ENCODE measurements around the gene UTRN. TPM values are rescaled to one million over a fixed set of nuclear protein-coding genes. Genes with fewer than 3 reads are reported as not detected.

Gene UTRN
- 100 to 1,000 TPM; 174 to 219 TPM for total RNA-seq

DNA sequence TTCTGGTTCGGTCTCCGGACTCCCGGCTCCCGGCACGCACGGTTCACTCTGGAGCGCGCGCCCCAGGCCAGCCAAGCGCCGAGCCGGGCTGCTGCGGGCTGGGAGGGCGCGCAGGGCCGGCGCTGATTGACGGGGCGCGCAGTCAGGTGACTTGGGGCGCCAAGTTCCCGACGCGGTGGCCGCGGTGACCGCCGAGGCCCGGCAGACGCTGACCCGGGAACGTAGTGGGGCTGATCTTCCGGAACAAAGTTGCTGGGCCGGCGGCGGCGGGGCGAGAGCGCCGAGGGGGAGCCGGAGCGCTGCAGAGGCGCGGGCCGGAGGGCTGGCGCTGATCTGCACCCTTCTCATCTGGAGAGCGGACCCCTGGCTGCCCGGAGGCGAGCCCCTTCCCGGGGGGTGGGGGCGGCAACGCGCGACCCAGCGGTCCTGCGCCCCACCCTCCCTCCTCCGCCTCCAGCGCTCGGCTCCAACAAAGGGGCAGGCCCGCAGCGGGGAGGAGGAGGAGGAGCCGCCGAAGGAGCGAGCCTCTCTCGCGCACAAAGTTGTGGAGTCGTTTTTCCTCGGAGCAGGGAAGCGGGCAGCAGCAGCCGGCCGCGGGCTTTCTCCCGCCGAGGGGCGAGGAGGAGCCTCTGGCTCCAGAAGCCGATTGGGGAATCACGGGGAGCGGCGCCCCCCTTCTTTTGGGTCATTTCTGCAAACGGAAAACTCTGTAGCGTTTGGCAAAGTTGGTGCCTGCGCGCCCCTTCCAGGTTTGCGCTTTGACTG, at the start of gene UTRN:
Gene UTRN, plus strand, starts transcription at position 553 of the 765 bp plus-strand sequence. CDS start 6,494 bp downstream, outside the sequence.
- Mint-ChIP-seq H3K36me3 (no peaks in the 10 kb centered on the region), H3K27me3 (no peaks in the 10 kb centered on the region)

GRCh38 chr6:144244688-144245087, 40.4 kb upstream of the UTRN start:
- Mint-ChIP-seq H3K4me1 (ENCODE audit: low read depth in 2 of 2) (peaks cover 21 to 22% of the 10 kb centered on the region in 2 donors), H3K36me3 (peaks cover 7% of the 10 kb centered on the region), H3K27me3 (peaks cover 26 to 32% of the 10 kb centered on the region in 2 donors), H3K4me3 (no peak overlapping the region), H3K27ac (peak overlapping the region in 1 of 2 donors; percentile 47), H3K9me3 (no peaks in the 10 kb centered on the region)
- DNase-seq (ENCODE audit: low spot score) (no peak), ATAC-seq (no peak)

More for the DNA sequence above, at the start of gene UTRN:
- Mint-ChIP-seq H3K4me3 (peak within 1 kb of the TSS; percentile 94), H3K27ac (peak within 1 kb of the TSS; percentile 93 to 97), H3K9me3 (no peaks in the 10 kb centered on the region), H3K4me1 (ENCODE audit: low read depth in 2 of 2) (peaks cover 25 to 27% of the 10 kb centered on the region in 2 donors)
- DNase-seq (ENCODE audit: low spot score) (peak; percentile 83), ATAC-seq (peak; percentile 79 to 85)

- Mint-ChIP-seq H3K9me3 (no peaks in the 10 kb centered on the region), H3K4me3 (peak overlapping the region; percentile 3), H3K4me1 (ENCODE audit: low read depth in 2 of 2) (peaks cover 21 to 27% of the 10 kb centered on the region in 2 donors), H3K27me3 (peaks cover 28 to 32% of the 10 kb centered on the region in 2 donors), H3K27ac (no peak overlapping the region), H3K36me3 (peaks cover 7% of the 10 kb centered on the region)
- DNase-seq (ENCODE audit: low spot score) (no peak), ATAC-seq (no peak)
Measured at GRCh38 chr6:144246988-144247387, 38.1 kb upstream of the UTRN start.

GRCh38 chr6:144248003-144248402, 37.1 kb upstream of the UTRN start:
- Mint-ChIP-seq H3K4me1 (ENCODE audit: low read depth in 2 of 2) (peaks cover 21 to 27% of the 10 kb centered on the region in 2 donors), H3K9me3 (no peaks in the 10 kb centered on the region), H3K27me3 (peaks cover 21 to 24% of the 10 kb centered on the region in 2 donors), H3K36me3 (peaks cover 7% of the 10 kb centered on the region), H3K27ac (peak overlapping the region; percentile 58 to 81), H3K4me3 (peak overlapping the region; percentile 32)
- DNase-seq (ENCODE audit: low spot score) = no peak
- ATAC-seq = peak; percentile 73 to 91

DNA sequence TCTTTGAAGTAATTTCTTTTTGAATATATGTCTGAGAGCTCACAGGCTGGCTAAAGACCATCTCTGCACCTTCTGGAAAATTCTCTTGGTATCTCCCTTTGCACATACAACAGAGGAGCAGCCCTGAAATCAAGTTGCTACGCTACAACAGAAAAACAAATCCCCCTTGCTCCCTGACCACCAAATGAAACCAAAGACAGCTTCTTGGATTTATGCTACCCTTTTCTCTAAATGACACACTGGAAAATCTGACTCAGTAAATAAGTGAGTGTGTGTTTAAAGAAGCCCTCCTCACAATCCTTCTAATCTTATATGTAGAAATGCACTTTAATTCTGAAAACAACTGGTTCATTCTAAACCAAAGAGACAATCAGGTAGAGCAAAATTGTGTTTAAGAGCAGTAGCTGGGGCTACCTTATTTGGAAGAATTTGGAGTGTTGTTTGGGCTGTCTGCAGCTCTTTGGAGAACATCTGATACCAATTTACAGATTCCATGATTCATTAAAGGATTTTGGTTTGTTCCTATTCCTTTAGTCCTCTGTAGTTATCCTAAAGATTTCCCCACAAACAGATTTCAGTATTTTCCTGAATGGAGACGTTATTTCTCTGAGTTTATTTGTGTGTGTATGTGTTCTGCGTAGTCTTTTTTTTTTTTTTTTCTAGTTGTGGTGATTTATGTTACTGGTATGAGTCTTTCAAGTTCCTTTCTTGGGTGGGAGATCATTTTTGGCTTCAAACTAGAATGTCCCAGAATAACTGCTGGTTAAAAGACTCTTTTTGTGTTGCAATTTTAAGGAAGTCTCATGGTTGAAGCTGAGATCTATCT, 36.4 kb upstream of the UTRN start:
- H3K4me1 Mint-ChIP-seq (ENCODE audit: low read depth in 2 of 2) = peaks cover 21 to 27% of the 10 kb centered on the region in 2 donors
- DNase-seq (ENCODE audit: low spot score) = no peak
- H3K4me3 Mint-ChIP-seq = peak overlapping the region; percentile 32
- H3K36me3 Mint-ChIP-seq = peaks cover 7% of the 10 kb centered on the region
- H3K27ac Mint-ChIP-seq = peak overlapping the region; percentile 58 to 81
- ATAC-seq = peak; percentile 56 to 73
- H3K27me3 Mint-ChIP-seq = peaks cover 17 to 20% of the 10 kb centered on the region in 2 donors
- H3K9me3 Mint-ChIP-seq = no peaks in the 10 kb centered on the region

GRCh38 chr6:144250276-144250675, 34.9 kb upstream of the UTRN start:
- Mint-ChIP-seq H3K27ac (no peak overlapping the region), H3K36me3 (peaks cover 7% of the 10 kb centered on the region), H3K27me3 (peaks cover 10 to 16% of the 10 kb centered on the region in 2 donors), H3K4me3 (no peak overlapping the region), H3K4me1 (ENCODE audit: low read depth in 2 of 2) (peaks cover 19 to 27% of the 10 kb centered on the region in 2 donors), H3K9me3 (no peaks in the 10 kb centered on the region)
- no peak for DNase-seq (ENCODE audit: low spot score)
- no peak for ATAC-seq

- Mint-ChIP-seq H3K9me3 (no peaks in the 10 kb centered on the region), H3K27me3 (peaks cover 0 to 11% of the 10 kb centered on the region in 2 donors)
Measured at GRCh38 chr6:144252259-144252658, 32.9 kb upstream of the UTRN start.

DNA sequence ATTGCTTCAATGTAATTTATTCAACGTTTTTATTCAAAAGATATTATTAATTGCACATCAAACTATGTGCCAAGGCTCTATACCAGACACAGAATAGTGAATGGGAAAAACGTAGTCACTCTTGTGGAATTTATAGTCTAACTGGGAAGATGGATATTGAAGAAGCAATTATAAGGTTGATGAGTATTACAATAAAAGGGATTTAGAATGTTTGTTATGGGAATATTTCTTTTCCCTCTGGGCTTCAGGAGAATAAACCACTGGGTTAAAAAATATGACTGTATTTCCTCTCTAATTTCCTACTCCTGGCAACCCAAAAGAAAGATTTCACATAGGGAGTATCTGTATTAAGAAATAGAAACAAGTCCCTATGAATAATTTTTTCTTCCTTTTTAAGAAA, 25.1 kb upstream of the UTRN start:
- Mint-ChIP-seq H3K27me3 (peaks cover 0 to 4% of the 10 kb centered on the region in 2 donors), H3K4me1 (ENCODE audit: low read depth in 2 of 2) (peaks cover 2 to 4% of the 10 kb centered on the region in 2 donors), H3K27ac (no peak overlapping the region), H3K4me3 (no peak overlapping the region), H3K9me3 (peaks cover 4% of the 10 kb centered on the region), H3K36me3 (no peaks in the 10 kb centered on the region)
- DNase-seq (ENCODE audit: low spot score) (no peak), ATAC-seq (no peak)

More at GRCh38 chr6:144252259-144252658, 32.9 kb upstream of the UTRN start:
- H3K27ac Mint-ChIP-seq = no peak overlapping the region
- H3K36me3 Mint-ChIP-seq = no peaks in the 10 kb centered on the region
- no peak overlapping the region for H3K4me3 Mint-ChIP-seq
- no peak for DNase-seq (ENCODE audit: low spot score)
- no peak for ATAC-seq
- peaks cover 12 to 19% of the 10 kb centered on the region in 2 donors for H3K4me1 Mint-ChIP-seq (ENCODE audit: low read depth in 2 of 2)

- ATAC-seq (no peak), DNase-seq (ENCODE audit: low spot score) (no peak)
- Mint-ChIP-seq H3K4me3 (no peak overlapping the region), H3K27me3 (no peaks in the 10 kb centered on the region), H3K9me3 (no peaks in the 10 kb centered on the region), H3K4me1 (ENCODE audit: low read depth in 2 of 2) (peaks cover 2 to 4% of the 10 kb centered on the region in 2 donors), H3K27ac (no peak overlapping the region), H3K36me3 (no peaks in the 10 kb centered on the region)
Measured at GRCh38 chr6:144262470-144263369, 22.4 kb upstream of the UTRN start.

DNA sequence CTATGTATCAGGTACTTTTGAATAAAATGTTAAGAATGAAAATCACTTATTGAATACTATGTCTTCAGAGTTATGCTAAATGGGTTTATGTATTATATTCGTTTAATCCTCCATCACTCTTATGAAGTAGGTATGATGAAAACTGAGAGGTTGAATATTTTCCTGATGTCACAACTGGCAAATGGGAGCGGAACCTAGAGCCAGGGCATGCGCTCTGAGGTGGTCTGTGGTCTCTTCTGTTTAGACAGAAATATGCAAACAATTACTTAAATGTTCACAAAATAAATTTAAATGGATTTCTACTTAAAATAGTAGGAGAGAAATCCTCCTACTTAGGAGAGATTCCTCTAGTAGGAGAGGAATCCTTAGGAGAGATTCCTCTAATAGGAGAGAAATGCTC, 21.3 kb upstream of the UTRN start:
- no peaks in the 10 kb centered on the region for H3K9me3 Mint-ChIP-seq
- no peaks in the 10 kb centered on the region for H3K27me3 Mint-ChIP-seq
- peaks cover 2 to 4% of the 10 kb centered on the region in 2 donors for H3K4me1 Mint-ChIP-seq (ENCODE audit: low read depth in 2 of 2)
- DNase-seq (ENCODE audit: low spot score) (no peak), ATAC-seq (no peak)
- no peaks in the 10 kb centered on the region for H3K36me3 Mint-ChIP-seq
- no peak overlapping the region for H3K27ac Mint-ChIP-seq
- no peak overlapping the region for H3K4me3 Mint-ChIP-seq

GRCh38 chr6:144264270-144265060, 20.7 kb upstream of the UTRN start:
- Mint-ChIP-seq H3K36me3 (no peaks in the 10 kb centered on the region), H3K9me3 (no peaks in the 10 kb centered on the region), H3K27ac (no peak overlapping the region), H3K4me3 (no peak overlapping the region), H3K27me3 (no peaks in the 10 kb centered on the region), H3K4me1 (ENCODE audit: low read depth in 2 of 2) (peaks cover 2 to 4% of the 10 kb centered on the region in 2 donors)
- ATAC-seq (no peak), DNase-seq (ENCODE audit: low spot score) (no peak)

DNA sequence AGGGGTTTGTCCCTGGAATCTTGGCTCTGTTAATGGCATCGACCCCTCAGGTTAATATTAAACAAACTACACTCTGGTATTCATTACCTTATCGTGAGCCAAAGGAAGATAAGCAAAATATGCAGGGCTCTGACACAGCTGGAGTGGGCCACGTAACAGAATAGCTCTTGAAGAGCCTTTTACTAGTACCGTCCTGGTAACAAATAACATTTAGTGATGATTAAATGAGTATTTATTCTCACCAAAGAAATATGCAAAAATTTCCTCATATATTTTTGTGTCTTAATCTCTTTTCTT, 20.1 kb upstream of the UTRN start:
- no peaks in the 10 kb centered on the region for H3K9me3 Mint-ChIP-seq
- peaks cover 2 to 4% of the 10 kb centered on the region in 2 donors for H3K4me1 Mint-ChIP-seq (ENCODE audit: low read depth in 2 of 2)
- DNase-seq (ENCODE audit: low spot score) = no peak
- no peak overlapping the region for H3K27ac Mint-ChIP-seq
- no peaks in the 10 kb centered on the region for H3K27me3 Mint-ChIP-seq
- no peak for ATAC-seq
- H3K4me3 Mint-ChIP-seq = no peak overlapping the region
- H3K36me3 Mint-ChIP-seq = no peaks in the 10 kb centered on the region

- H3K4me3 Mint-ChIP-seq = no peak overlapping the region
- DNase-seq (ENCODE audit: low spot score) (no peak), ATAC-seq (no peak)
- H3K27ac Mint-ChIP-seq = no peak overlapping the region
- no peaks in the 10 kb centered on the region for H3K27me3 Mint-ChIP-seq
- H3K4me1 Mint-ChIP-seq (ENCODE audit: low read depth in 2 of 2) = peaks cover 2 to 4% of the 10 kb centered on the region in 2 donors
- no peaks in the 10 kb centered on the region for H3K9me3 Mint-ChIP-seq
- H3K36me3 Mint-ChIP-seq = no peaks in the 10 kb centered on the region
Measured at GRCh38 chr6:144265390-144265789, 19.7 kb upstream of the UTRN start.

All from natural killer cell treated with Interleukin-12 subunit alpha and Interleukin-12 subunit beta and Interleukin-15 and Interleukin-18, amount 100 ng/mL, for 72 hours (primary cell).